ENCODE data around the gene GLS.
A peak's percentile ranks its signal among the peaks of the same experiment; 100 is the strongest.
"Not testable (repeated sequence)": the region's sequence is repeated elsewhere in the genome, so short reads cannot be mapped to it uniquely, and the experiment has no call there.

The GLS gene

DNA sequence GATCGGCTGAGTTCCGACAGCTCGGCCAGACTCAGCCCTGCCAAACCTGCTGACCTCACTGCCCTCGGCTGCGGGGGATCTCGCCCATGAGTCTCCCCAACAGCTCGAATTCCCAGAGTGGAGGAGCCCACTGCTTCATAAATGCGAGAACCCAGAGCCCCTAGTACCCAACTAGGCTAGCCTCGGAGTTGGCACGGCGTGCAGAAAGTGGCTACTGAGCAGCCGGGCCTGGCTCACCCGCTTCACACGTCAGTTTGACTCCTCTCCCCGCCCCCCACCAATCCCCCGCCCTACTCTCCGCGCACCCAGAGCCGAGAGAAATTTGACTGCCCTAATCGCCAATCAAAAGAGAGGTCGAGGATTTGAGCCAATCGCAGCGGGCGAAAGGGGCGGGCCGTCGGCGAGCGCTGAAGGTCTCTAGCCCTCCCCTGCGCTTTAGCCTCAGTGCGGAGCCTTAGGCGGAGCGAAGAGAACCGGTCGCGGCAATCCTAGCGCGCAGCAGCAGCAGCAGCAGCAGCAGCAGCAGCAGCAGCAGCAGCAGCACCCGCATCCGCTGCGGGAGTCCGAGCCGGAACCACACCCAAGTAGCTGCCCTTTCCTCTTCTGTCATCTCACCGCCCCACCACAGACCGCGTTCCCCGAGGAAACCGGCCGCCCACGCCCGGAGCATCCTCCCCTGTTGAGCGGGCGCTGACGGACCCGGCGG, at the start of gene GLS:
GLS (plus strand) TSS at position 444 of the 706 bp plus-strand sequence. CDS start 264 bp downstream, outside the sequence.
- DNase-seq (ENCODE audit: low read depth): peak; percentile 94

DNA sequence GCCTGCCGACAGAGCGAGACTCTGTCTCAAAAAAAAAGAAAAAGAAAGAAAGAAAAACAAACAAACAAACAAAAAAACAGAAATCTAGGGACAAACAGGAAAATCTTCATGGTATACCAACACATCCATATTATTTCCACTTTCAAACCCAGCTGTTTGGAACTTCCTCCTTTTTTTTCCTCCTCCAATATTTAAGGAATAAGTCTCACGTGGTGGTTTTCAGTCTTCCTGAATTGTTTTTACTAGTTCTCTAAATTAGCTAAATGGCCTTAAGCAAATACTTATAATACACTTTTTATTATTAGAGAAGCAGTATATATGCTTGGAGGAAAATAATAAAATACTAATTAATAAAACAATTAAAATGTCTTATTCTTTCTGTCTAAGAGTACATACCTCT, 48.7 kb upstream of the GLS start:
- no peak for DNase-seq (ENCODE audit: low read depth)

GRCh38 chr2:190834890-190835208, 45.8 kb upstream of the GLS start:
- DNase-seq (ENCODE audit: low read depth): no peak

DNA sequence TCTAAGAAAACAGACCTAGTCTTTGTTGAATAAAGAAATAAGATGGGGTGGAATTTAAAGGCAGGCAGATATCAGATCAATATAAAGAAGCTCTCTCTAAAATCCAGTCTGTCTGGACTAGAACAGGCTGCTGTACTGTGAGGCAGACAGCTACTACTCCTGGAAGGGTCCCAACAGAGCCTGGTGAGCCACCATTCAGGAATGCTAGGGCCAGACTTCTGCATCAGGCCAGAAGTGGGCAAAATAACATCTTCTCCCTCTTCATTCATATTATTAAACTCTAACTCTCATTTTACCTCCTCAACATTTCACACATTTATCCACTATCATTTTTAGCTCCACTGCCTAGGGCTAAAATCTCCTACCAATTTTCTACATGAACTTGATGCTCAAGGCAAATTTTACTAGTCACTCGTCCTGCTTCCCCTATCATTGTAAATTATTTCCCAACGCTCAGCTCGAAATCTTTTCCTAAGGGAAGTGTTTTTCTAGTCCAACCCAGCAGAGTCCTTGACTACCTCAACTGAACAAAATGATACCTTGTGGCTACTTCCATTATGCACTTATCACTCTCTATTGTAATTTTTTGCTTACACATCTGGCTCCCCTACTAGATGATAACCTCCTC, 45.2 kb upstream of the GLS start:
- no peak for DNase-seq (ENCODE audit: low read depth)

DNA sequence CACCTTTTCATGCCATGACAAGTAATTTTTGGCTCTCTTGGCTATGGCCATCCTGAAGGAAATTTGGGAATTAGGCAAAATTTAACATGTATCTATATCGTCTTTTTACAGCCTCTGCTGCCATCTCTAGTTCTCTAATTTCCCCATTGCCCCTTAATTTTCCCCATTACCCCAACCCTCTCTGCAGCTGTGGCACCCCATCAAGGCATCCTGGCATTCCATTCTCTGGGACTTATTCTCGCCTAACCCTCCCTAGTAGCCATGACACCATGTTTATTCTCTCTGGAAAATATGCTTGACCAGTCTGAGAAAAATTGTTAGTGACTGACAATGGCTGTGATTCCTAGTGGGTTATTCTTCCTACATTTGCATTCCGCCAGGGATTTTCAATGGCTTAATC, 43.9 kb upstream of the GLS start:
- no peak for DNase-seq (ENCODE audit: low read depth)

DNA sequence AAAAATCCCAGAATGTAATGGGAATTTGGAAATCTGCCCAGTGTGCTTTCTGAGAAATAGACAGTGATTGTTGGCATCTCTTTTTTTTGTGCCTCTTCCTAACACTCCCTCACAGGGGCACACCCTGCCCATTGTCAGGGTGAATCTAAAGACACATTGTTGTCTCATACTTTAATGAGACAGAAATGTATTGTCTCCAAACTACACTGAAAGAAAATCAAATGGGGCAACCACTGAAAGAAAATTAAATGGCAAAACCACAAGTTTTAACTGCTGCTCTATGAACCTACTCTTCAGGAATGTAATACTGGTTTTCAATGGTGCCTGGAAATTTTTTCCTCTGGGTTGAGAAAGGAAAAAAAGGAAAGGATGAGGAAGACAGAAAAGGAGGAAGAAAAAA, 43.2 kb upstream of the GLS start:
- no peak for DNase-seq (ENCODE audit: low read depth)

GRCh38 chr2:190837952-190838361, 42.7 kb upstream of the GLS start:
- no peak for DNase-seq (ENCODE audit: low read depth)

GRCh38 chr2:190838492-190838910, 42.1 kb upstream of the GLS start:
- DNase-seq (ENCODE audit: low read depth): no peak

DNA sequence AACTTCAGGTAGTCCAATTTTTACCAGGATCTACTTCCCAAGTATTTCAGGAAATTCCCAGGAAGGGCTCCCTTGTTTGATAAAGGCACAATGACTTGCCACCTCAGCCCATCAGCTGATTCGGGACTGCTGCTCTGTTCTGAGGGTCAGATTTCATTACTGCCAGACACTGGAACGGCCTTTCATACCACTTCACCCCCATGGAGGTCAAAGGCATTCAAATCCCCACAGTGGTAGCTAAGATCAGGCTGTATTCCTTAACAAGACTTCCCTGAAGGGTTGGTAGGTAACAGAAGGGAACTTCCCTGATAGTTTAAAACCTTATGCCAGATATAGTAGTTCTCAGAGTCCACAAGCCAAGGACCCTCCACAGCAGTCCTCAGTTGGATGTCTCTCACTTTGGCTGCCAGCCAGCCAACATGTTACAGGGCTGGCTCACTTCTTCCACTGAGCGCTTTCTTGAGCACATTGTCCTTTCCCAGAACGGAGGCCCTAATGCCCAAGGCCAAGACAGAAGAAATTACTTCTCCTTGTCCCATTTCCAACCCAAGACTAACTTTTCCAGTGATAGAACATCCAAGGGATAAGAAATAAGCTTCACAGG, 40.0 kb upstream of the GLS start:
- DNase-seq (ENCODE audit: low read depth): no peak

DNA sequence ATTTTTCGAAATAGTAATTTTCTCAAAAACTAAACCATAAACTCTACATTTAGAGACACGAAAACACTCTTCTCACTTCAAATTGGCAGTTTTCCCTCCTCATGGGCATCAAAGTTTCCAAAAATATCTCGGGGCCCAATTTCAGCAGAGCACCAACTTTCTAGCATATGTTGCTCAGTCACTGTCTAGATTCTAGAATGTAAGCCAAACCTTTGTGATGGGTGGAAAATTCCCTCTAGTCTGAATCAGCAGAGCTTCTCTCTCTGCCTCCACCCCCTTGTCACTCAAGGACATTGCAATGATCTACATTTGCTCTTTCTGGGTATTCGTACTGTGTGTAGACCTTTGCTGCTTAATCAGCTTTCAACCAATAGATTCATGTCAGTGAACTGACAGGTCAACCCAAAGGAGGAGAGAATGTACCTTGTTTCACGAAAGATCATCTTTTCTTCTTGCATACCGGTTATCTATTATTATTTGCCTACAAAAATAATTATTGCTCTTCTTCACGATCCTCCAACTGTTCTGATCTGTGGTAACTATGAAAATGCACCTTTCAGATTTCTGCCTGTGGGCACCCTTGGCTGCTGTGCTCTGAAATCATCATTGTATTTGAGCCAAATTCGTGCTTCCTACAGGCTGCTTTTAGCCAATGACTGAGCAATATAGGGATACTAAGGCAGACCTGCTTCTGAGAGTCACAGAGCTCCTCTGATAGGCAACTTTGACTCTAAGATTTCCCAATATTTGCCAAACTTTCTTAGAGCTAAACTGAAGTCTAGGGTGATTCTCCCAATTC, 38.7 kb upstream of the GLS start:
- DNase-seq (ENCODE audit: low read depth): no peak

GRCh38 chr2:190842606-190843104, 38.0 kb upstream of the GLS start:
- DNase-seq (ENCODE audit: low read depth): no peak

- DNase-seq (ENCODE audit: low read depth): peak; percentile 48
Measured at GRCh38 chr2:190843890-190844699, 36.5 kb upstream of the GLS start.

DNA sequence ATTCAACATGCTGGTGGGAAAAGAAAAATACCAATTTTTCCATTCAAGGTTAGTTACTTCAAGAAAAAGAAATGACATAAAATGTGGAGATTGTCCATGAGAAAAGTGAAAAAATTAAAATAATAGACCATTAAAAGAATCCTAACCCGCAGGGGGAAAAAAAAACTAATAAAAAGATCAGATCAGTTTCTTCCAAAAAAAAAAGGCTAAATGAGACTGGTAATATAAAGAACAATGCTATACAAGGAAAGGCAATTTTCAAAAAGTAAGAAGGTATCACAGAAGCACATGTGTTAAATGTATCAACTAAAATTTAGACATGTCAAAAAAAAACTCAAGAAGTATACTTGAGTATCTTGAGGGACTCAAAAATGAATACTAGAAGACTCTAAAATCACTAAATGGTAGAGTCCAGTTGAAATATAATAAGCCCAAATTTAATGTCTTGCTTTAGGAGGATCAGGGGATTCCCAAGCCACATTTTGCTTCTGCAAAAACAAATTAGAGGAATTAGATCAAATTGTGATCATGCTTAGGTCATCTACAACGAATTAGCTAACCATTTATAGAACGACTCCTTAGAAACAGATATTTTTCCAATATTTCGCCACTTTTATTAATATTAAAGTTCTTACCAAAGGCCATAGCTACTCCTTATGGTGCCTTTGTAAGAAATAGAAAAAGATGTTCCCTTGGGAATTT, 35.8 kb upstream of the GLS start:
- DNase-seq (ENCODE audit: low read depth): no peak

DNA sequence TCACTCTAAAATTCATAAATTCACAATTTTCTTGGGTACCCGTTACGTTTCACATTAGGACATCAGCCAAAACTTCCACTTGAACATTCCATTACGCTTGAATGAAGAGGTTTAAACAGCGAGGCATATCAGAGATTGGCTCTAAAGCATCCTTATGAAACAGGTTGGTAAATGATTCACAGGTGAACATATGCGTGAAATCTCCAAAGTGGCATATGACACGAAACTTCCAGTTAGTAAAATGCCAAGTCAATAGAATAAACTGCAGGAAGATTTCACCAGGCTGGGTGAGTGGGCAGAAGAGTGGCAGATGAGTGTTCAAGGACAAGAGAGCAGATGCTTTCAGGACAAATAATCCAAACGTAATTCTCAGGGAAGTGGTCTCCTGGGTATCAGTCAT, 33.9 kb upstream of the GLS start:
- no peak for DNase-seq (ENCODE audit: low read depth)

GRCh38 chr2:190847504-190848081, 33.0 kb upstream of the GLS start:
- DNase-seq (ENCODE audit: low read depth): no peak

- no peak for DNase-seq (ENCODE audit: low read depth)
Measured at GRCh38 chr2:190849774-190850173, 30.8 kb upstream of the GLS start.

GRCh38 chr2:190853022-190853421, 27.6 kb upstream of the GLS start:
- DNase-seq (ENCODE audit: low read depth): not testable (repeated sequence)

GRCh38 chr2:190853531-190854383, 26.9 kb upstream of the GLS start:
- no peak for DNase-seq (ENCODE audit: low read depth)

- no peak for DNase-seq (ENCODE audit: low read depth)
Measured at GRCh38 chr2:190854726-190855125, 25.9 kb upstream of the GLS start.

- no peak for DNase-seq (ENCODE audit: low read depth)
Measured at GRCh38 chr2:190855245-190855644, 25.4 kb upstream of the GLS start.
